GM21576 (cell line): Measurements from ENCODE around the gene CDK5R1.

ENCODE experiments used
- ATAC-seq: cut with Tn5 transposase; IDR thresholded peaks from one replicate; pipeline ENCODE4 v1.9.1; 2021; ENCODE audit warnings: mild to moderate bottlenecking, moderate library complexity; ENCODE audit not compliant: unreplicated experiment

The CDK5R1 gene

DNA sequence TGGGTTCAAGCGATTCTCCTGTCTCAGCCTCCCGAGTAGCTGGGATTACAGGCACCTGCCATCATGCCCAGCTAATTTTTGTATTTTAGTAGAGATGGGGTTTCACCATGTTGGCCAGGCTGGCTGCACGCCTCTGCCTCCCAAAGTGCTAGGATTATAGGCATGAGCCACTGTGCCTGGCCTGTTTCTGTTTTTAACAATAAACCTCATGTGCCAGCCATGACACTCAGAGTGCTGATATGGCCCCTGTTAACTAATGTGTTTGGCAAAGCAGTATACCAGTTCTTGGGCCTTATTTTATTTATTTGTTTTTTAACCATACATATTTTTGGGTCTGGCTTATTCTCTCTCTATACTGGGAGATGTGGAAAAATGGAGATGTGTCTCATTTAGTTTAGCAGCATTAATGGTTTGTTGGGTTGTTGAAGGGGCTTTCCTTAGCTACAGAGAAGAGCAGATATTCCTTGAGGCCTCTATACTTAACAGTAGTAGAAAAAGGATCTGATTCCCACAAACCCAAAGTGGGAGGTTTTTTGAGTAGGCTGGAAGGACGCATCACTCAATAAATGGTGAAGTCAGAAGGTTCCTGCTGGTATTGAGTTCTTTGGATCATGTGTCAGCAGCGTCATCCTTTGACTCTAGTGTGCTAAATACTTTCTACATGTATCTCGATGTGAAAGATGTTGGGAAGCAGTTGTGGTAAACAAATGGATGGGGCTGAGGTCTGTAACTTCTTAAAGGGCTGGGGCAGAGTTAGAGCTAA lies 16.2 kb upstream of the CDK5R1 start:
- no peak for ATAC-seq

DNA sequence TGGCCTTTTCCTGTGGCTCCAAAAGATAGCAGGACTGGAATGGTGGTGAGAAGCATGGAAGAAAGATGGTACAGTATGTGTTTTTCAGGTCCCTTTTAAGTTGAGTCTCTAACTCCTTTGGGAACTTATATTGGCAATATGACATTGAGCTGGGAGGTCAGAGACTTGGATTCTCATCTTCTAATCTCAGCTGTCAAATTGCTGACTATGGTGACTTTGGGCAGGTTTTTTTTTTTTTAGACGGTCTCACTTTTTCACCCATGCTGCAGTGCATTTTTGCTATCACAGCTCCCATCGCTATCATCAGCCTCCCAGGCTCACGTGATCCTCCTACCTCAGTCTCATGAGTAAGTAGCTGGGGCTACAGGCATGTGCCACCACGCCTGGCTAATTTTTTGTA lies 15.1 kb upstream of the CDK5R1 start:
- no peak for ATAC-seq

GRCh38 chr17:32475258-32475657 lies 11.5 kb upstream of the CDK5R1 start:
- no peak for ATAC-seq

DNA sequence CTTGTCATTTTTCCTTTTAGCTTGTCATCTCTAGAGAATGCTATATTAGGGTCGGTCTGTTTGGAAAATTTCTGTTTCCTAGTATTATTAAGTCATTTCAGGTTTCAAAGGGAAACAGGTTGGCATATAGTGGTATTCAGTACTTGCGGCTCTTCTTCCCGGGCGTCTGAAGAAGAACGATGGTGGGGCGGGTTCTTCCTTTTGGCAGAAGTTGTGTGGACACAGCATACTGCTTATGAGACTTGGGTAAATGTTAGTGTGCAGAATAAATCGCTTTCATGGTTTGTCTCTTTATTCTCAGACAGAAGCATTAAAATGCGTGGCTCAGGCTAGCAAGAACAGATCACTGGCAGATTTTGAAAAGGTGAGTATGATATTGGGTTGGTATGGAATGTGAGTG lies 9.6 kb upstream of the CDK5R1 start:
- no peak for ATAC-seq

DNA sequence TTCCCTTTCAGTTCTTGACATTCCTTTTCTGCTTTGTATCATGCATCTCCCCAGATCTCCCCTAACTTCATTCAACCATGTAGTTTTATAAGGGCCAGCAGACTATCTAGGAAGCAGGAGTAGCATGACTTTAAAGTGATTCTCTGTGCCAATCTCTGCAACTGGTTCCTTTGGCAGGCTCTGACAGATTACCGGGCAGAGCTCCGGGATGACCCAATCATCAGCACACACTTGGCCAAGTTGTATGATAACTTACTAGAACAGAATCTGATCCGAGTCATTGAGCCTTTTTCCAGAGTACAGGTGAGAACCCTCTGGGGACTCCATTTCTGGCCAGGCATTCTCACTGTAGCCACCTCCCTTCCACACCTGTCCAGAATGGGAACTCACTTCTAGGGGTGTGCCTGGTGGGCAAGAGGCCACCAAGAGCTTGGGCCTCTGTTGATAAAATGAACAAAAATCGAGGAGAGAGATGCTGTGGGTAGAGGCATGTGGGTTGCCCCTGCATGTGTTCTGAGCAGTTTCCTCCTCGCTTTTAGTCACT lies 7.6 kb upstream of the CDK5R1 start:
- ATAC-seq, result no peak

DNA sequence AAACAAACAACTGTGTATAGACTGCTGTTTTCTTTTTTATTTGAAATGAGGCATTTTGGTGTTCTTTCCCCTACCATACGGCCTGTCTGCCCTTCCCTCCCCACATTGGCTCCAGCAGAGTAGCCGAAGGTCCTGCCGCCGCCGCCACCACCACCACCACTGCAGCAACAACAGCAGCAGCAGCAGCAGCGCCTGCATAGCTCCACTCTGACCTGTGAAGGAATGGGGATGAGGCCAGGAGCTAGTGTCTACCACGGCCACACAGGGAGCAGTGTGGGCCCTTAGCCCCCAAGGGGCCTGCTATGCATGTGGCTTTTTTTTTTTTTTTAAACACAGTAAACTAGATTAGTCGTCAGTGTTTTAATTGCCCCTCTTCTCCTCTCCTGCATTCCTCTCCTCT lies 5.6 kb upstream of the CDK5R1 start:
- ATAC-seq, result no peak

GRCh38 chr17:32482568-32483320 lies 4.0 kb upstream of the CDK5R1 start:
- ATAC-seq, result no peak

DNA sequence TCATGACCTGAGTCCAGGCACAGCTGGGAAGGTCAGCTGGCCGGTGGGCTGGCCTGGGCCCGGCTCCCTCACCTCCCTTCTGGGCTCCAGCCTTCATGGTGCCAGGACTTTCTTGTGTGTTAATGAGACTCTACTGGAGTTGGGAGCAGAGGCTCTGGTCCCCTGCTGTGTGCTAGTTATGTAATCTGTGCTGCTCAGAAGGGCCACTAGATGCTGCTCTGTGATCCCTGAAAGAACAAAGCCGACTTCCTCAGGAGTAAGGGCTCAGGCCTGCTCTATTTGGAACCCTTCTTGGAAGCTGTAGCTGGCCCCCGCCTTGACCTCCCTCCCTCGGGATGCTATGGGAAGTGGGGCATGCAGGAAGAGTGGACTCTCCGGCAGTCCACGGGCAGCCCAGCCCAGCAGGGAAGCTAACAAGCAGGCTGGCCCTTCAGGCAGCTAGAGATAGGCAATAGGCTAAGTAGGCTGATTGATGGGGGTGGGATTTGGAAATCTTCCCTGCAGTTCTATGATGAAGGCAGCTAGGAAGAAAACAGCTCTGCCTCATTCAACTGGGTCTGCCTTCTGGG lies 3.3 kb upstream of the CDK5R1 start:
- no peak for ATAC-seq

- no peak for ATAC-seq
Measured at GRCh38 chr17:32484041-32484461, 2.7 kb upstream of the CDK5R1 start.

DNA sequence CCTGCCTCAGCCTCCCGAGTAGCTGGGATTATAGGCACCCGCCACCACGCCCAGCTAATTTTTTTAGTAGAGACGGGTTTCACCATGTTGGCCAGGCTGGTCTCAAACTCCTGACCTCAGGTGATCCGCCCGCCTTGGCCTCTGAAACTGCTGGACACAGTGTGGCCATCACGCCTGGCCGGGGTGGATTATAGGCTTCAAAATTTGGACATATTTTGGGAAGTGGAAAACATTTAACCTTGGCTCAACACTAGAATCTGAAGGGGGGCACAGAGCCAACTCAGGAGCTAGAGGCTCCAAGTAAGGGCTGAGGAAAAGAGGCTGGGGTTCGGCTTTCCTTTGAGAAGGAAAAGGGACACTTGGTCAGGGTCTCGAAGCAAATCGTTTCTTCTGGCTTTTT lies 2.2 kb upstream of the CDK5R1 start:
- ATAC-seq, result no peak

DNA sequence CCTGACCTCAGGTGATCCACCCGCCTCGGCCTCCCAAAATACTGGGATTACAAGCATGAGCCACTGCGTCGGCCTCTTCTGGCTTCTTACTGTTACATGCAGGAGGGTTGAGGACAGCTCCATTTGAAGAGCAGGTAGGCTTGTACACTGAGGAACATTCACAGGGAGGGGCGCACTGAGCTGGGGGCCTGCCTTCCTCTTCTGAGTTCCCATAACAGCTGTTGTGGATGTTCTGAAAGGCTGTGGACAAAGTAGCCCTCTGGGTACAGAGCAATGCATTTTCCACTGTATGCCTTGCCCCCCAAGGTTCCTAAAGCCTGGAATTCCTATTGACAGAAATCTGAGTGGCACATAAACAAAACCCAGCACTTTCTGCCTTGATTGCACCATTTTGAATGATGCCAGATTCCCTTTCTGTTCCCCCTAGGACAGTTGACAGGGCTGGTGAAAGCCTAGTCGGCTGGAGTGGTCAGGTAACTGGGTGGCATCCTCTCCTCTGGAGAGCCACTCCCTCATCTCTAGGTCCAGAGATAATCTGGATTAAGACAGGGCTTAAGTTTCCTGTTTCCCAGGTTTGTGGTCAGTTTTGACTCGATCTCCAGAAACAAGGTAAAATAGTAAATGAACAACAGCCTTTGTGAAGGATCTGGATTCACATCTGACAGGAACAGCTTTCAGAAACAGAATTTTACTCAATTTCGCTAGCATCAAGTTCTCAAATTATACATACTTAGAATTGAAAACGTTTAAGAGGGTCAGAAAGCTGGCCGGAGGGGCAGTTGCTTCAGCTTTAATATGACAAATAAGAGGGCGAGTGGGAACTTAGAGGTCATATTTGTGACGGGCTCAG lies 1.3 kb upstream of the CDK5R1 start:
- ATAC-seq, result no peak

DNA sequence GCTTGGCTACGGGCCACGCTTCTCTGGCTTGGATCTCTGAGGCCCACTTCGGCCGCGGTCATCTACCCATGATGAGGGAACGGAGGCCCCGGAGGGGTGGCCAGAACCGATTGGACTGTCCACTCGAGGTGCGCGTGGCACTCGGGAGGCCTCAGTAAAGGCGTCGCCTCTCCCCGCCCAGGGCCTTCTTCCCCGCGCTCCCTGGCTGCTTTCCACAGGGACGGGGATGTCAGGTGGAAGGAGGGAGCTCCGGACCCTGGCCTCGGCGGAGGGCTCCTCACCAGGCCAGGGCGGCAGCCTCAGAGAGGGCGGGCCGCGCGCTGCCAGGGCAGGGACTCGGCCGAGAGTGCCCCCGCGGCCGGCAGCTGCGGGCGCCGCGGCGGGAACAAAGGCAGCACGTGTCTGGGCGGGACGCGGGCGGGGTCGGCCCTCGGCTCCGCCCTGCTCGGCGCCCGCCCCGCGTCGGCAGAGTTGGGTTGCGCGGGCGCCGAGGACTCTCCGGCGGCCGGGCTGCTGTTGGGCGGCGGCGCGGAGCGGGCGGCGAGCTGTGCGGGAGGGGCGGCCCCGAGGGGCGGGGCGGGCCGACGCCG lies 587 bp upstream of the CDK5R1 start:
- peak; percentile 33 for ATAC-seq

DNA sequence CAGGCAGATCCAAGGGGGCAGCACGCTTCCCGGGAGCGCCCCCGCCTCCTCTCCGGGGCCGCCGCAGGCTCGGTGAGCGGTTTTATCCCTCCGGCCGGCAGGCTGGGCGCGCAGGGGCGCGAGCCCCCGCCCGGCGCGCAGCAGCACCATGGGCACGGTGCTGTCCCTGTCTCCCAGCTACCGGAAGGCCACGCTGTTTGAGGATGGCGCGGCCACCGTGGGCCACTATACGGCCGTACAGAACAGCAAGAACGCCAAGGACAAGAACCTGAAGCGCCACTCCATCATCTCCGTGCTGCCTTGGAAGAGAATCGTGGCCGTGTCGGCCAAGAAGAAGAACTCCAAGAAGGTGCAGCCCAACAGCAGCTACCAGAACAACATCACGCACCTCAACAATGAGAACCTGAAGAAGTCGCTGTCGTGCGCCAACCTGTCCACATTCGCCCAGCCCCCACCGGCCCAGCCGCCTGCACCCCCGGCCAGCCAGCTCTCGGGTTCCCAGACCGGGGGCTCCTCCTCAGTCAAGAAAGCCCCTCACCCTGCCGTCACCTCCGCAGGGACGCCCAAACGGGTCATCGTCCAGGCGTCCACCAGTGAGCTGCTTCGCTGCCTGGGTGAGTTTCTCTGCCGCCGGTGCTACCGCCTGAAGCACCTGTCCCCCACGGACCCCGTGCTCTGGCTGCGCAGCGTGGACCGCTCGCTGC lies 832 bp downstream of the CDK5R1 start:
- no peak for ATAC-seq

DNA sequence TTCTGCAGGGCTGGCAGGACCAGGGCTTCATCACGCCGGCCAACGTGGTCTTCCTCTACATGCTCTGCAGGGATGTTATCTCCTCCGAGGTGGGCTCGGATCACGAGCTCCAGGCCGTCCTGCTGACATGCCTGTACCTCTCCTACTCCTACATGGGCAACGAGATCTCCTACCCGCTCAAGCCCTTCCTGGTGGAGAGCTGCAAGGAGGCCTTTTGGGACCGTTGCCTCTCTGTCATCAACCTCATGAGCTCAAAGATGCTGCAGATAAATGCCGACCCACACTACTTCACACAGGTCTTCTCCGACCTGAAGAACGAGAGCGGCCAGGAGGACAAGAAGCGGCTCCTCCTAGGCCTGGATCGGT lies 1.4 kb downstream of the CDK5R1 start:
- ATAC-seq, result no peak

GRCh38 chr17:32488604-32489180 lies 1.9 kb downstream of the CDK5R1 start:
- ATAC-seq, result no peak

DNA sequence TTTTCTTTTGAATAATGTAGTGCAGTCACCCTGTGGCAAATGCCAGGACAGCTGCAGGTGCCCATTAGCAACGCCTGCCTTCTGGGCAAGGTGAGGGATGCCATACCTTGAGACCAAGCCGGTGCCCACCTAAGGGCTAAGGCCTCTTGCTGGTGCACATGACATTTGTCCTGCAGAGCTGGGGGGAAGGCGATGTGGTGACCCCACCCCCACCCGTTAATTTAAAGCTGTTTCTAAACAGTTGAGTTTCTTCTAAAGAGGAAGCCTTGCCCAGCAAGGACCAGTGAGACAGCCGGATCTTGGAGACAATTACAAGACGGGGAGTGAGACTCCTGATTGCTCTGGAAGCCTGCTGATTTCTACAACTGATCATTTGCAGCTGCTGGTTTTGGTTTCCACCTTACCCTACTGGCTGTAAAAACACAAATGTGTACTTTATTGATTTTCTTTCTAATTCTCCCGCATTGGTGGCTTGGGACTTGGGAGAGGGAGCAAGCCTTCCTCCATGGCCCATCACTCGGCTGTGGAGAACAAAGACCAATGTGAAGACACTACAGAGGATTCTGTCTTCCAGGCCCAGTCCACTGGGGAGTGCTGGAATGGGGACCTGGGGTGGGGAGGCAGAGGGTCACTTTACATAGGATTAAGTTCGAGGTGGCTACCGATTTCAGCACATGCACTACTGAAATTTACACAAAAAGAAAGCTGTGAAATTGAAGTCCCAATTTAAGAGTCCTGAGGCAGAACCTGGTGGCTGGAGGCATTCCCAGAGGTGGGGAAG lies 2.7 kb downstream of the CDK5R1 start:
- ATAC-seq, result no peak

DNA sequence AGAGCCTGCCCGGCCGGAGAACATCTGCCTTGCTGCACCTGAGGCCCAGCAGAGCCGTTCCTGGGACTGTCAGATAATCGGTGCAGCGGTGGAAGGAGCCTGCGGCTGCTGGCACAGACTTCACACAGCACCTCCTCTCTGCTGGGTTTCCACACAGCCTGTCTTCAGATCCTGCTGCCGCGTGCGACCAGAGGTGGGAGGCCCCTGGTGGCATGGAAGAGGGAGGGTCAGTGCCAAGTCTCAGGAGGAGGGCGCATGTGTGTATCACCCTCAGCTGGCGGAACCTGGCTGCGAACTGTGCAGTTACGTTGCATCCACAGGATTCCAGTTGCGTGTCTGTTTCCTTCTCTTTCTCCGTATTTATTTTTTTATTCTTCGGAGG lies 3.3 kb downstream of the CDK5R1 start:
- ATAC-seq, result no peak

DNA sequence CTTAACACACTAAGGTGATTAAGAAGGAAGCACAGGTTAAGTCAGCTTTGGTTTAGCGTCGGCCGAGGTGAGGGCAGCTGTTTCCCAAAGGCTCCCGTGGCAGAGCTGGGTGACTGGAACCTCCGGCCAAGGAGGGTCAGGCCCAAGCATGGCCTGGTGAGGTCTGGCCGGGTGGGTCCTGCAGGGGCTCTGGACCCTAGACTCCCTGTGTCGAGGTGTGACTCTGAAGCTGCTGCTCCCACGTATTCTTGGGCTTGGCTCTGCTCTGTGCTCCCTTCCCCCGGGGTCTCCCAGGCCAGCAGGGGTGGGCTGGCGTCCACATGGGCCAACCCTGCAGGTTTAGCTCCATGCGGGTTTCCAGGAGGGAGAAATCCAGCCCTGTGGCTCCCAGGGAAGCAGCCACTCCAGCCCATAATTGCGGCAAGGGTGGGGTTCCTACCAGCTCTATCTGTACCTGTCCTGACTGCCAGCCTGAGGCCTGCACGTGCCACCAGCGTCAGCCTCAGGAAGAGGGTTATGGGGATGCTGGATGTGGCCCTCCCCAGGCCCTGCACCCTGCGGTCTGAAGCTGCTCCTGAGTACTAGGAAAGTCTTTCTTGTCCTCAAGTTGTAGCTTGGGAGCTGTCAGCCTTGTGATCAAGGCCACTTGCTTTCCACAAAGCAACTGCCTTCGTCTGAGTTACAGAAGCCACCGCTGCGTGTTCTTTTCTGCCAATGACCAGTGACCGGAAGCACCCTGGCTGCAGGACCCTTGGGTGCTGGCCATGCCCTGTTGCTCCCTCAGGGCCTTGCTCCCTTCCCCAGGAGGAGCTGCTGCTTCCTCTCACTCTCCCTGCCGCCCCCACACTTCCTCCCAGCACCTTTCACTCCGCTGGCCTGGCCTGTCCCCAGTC lies 4.8 kb downstream of the CDK5R1 start:
- no peak for ATAC-seq
